Glutamatergic neuron (in vitro differentiated cells): ENCODE data around the gene LAD1. TPM values are rescaled to one million over a fixed set of nuclear protein-coding genes. Genes with fewer than 3 reads are reported as not detected.

Experiments used
- DNase-seq: peaks from one replicate; pipeline ENCODE4 v3.0.0; 2022
- H3K27ac Mint-ChIP-seq: one replicate; pipeline ENCODE4 v1.8.0; 2020; ENCODE audit warnings: mild to moderate bottlenecking, mixed read lengths, inconsistent platforms; ENCODE audit not compliant: unreplicated experiment
- H3K27me3 Mint-ChIP-seq: one replicate; pipeline ENCODE4 v1.8.0; 2020; ENCODE audit warnings: mild to moderate bottlenecking, moderate library complexity, mixed read lengths, inconsistent platforms; ENCODE audit not compliant: unreplicated experiment
- H3K36me3 Mint-ChIP-seq: one replicate; pipeline ENCODE4 v1.8.0; 2020; ENCODE audit warnings: mild to moderate bottlenecking, mixed read lengths, inconsistent platforms; ENCODE audit not compliant: unreplicated experiment
- H3K4me1 Mint-ChIP-seq: one replicate; pipeline ENCODE4 v1.8.0; 2020; ENCODE audit warnings: mild to moderate bottlenecking, low read depth, mixed read lengths, inconsistent platforms; ENCODE audit not compliant: unreplicated experiment
- H3K4me3 Mint-ChIP-seq: one replicate; pipeline ENCODE4 v1.8.0; 2020; ENCODE audit warnings: mild to moderate bottlenecking, mixed read lengths, inconsistent platforms; ENCODE audit not compliant: unreplicated experiment
- H3K9me3 Mint-ChIP-seq: one replicate; pipeline ENCODE4 v1.8.0; 2020; ENCODE audit warnings: mild to moderate bottlenecking, moderate library complexity, mixed read lengths, inconsistent platforms; ENCODE audit not compliant: unreplicated experiment
- CTCF ChIP-seq: fragments of 200-600 bp; sonication (generic); IDR thresholded peaks from one replicate; pipeline ENCODE4 v1.5.0; 2021; ENCODE audit not compliant: partially characterized antibody, unreplicated experiment
- total RNA-seq: library from RNA; stranded (reverse); fragmentation: NEBNext Ultra II Directional; extraction: Animal tissue kit (Norgen Biotek cat#: 25700); gene quantifications from one replicate; pipeline ENCODE4 v1.2.1, GENCODE V29; 2021; ENCODE audit not compliant: unreplicated experiment

Gene LAD1
- total RNA-seq, 1 donor from 2014 or later: 0.25 TPM

GRCh38 chr1:201375169-201375568 lies 24.0 kb downstream of the LAD1 start:
- Mint-ChIP-seq H3K27ac (no peak overlapping the region), H3K4me1 (peaks cover 18% of the 10 kb centered on the region), H3K27me3 (peaks cover 12% of the 10 kb centered on the region), H3K36me3 (no peaks in the 10 kb centered on the region), H3K9me3 (peaks cover 3% of the 10 kb centered on the region), H3K4me3 (peak overlapping the region; percentile 14)
- no peak for DNase-seq
- TF ChIP-seq CTCF: no peak

GRCh38 chr1:201374364-201374763 lies 24.8 kb downstream of the LAD1 start:
- H3K4me3 Mint-ChIP-seq: peak overlapping the region; percentile 0
- peaks cover 12% of the 10 kb centered on the region for H3K27me3 Mint-ChIP-seq
- peaks cover 3% of the 10 kb centered on the region for H3K9me3 Mint-ChIP-seq
- H3K36me3 Mint-ChIP-seq: no peaks in the 10 kb centered on the region
- no peak for TF ChIP-seq CTCF
- DNase-seq: no peak
- peak overlapping the region; percentile 19 for H3K27ac Mint-ChIP-seq
- peaks cover 18% of the 10 kb centered on the region for H3K4me1 Mint-ChIP-seq

GRCh38 chr1:201371792-201372191 lies 27.3 kb downstream of the LAD1 start:
- H3K36me3 Mint-ChIP-seq: no peaks in the 10 kb centered on the region
- no peak for TF ChIP-seq CTCF
- peaks cover 11% of the 10 kb centered on the region for H3K4me1 Mint-ChIP-seq
- H3K4me3 Mint-ChIP-seq: no peak overlapping the region
- H3K27ac Mint-ChIP-seq: no peak overlapping the region
- H3K9me3 Mint-ChIP-seq: peaks cover 8% of the 10 kb centered on the region
- no peak for DNase-seq
- peaks cover 10% of the 10 kb centered on the region for H3K27me3 Mint-ChIP-seq

- H3K36me3 Mint-ChIP-seq: no peaks in the 10 kb centered on the region
Observed at GRCh38 chr1:201371276-201371675, 27.8 kb downstream of the LAD1 start.

GRCh38 chr1:201370500-201370899 lies 28.6 kb downstream of the LAD1 start:
- no peak for TF ChIP-seq CTCF
- Mint-ChIP-seq H3K27ac (no peak overlapping the region), H3K9me3 (peaks cover 8% of the 10 kb centered on the region), H3K36me3 (no peaks in the 10 kb centered on the region), H3K27me3 (peaks cover 9% of the 10 kb centered on the region), H3K4me1 (peaks cover 8% of the 10 kb centered on the region), H3K4me3 (no peak overlapping the region)
- no peak for DNase-seq

More at GRCh38 chr1:201371276-201371675, 27.8 kb downstream of the LAD1 start:
- Mint-ChIP-seq H3K9me3 (peaks cover 8% of the 10 kb centered on the region), H3K4me1 (peaks cover 9% of the 10 kb centered on the region), H3K27me3 (peaks cover 10% of the 10 kb centered on the region), H3K4me3 (no peak overlapping the region), H3K27ac (no peak overlapping the region)
- TF ChIP-seq CTCF: no peak
- no peak for DNase-seq
